Measurements from ENCODE around the gene TRIM45.

The TRIM45 gene

GRCh38 chr1:117114877-117115276 is 6.7 kb downstream of the TRIM45 start:
- TF ChIP-seq CTCF (IDR thresholded peaks at IDR 0.05; ENCODE audit: low read depth, low read length), result no peak
- Histone ChIP-seq H3K36me3 (peaks cover 19% of the 10 kb centered on the region), H3K27me3 (ENCODE audit: insufficient read depth, low read depth, severe bottlenecking) (no peaks in the 10 kb centered on the region), H3K4me3 (ENCODE audit: low read depth, low read length) (no peak overlapping the region), H3K27ac (no peak overlapping the region), H3K9me3 (ENCODE audit: severe bottlenecking) (no peaks in the 10 kb centered on the region)
- DNase-seq, result no peak

GRCh38 chr1:117113199-117113598 is 8.3 kb downstream of the TRIM45 start:
- Histone ChIP-seq H3K36me3 (peaks cover 19% of the 10 kb centered on the region), H3K27ac (no peak overlapping the region), H3K9me3 (ENCODE audit: severe bottlenecking) (no peaks in the 10 kb centered on the region), H3K4me3 (ENCODE audit: low read depth, low read length) (no peak overlapping the region), H3K27me3 (ENCODE audit: insufficient read depth, low read depth, severe bottlenecking) (no peaks in the 10 kb centered on the region)
- TF ChIP-seq CTCF (IDR thresholded peaks at IDR 0.05; ENCODE audit: low read depth, low read length), result no peak
- DNase-seq, result no peak

- no peak for DNase-seq
- H3K27me3 ChIP-seq (ENCODE audit: insufficient read depth, low read depth, severe bottlenecking), result no peaks in the 10 kb centered on the region
- no peak for TF ChIP-seq CTCF (IDR thresholded peaks at IDR 0.05; ENCODE audit: low read depth, low read length)
- H3K4me3 ChIP-seq (ENCODE audit: low read depth, low read length), result no peak overlapping the region
- no peaks in the 10 kb centered on the region for H3K9me3 ChIP-seq (ENCODE audit: severe bottlenecking)
- H3K36me3 ChIP-seq, result peaks cover 19% of the 10 kb centered on the region
- no peak overlapping the region for H3K27ac ChIP-seq
Measured at GRCh38 chr1:117112047-117112717, 9.4 kb downstream of the TRIM45 start.

GRCh38 chr1:117110774-117111173 is 10.8 kb downstream of the TRIM45 start:
- Histone ChIP-seq H3K9me3 (ENCODE audit: severe bottlenecking) (no peaks in the 10 kb centered on the region), H3K27me3 (ENCODE audit: insufficient read depth, low read depth, severe bottlenecking) (no peaks in the 10 kb centered on the region), H3K4me3 (ENCODE audit: low read depth, low read length) (no peak overlapping the region), H3K27ac (no peak overlapping the region), H3K36me3 (peaks cover 19% of the 10 kb centered on the region)
- DNase-seq, result no peak
- TF ChIP-seq CTCF (IDR thresholded peaks at IDR 0.05; ENCODE audit: low read depth, low read length), result no peak

- no peak for TF ChIP-seq CTCF (IDR thresholded peaks at IDR 0.05; ENCODE audit: low read depth, low read length)
- peaks cover 12% of the 10 kb centered on the region for H3K36me3 ChIP-seq
- H3K9me3 ChIP-seq (ENCODE audit: severe bottlenecking), result no peaks in the 10 kb centered on the region
- H3K27me3 ChIP-seq (ENCODE audit: insufficient read depth, low read depth, severe bottlenecking), result no peaks in the 10 kb centered on the region
- H3K27ac ChIP-seq, result no peak overlapping the region
- DNase-seq, result no peak
- H3K4me3 ChIP-seq (ENCODE audit: low read depth, low read length), result no peak overlapping the region
Measured at GRCh38 chr1:117107364-117107763, 14.2 kb downstream of the TRIM45 start.

- Histone ChIP-seq H3K9me3 (ENCODE audit: severe bottlenecking) (no peaks in the 10 kb centered on the region), H3K36me3 (peaks cover 17% of the 10 kb centered on the region), H3K4me3 (ENCODE audit: low read depth, low read length) (no peak overlapping the region), H3K27ac (no peak overlapping the region), H3K27me3 (ENCODE audit: insufficient read depth, low read depth, severe bottlenecking) (no peaks in the 10 kb centered on the region)
- no peak for TF ChIP-seq CTCF (IDR thresholded peaks at IDR 0.05; ENCODE audit: low read depth, low read length)
- DNase-seq, result no peak
Measured at GRCh38 chr1:117106478-117106877, 15.1 kb downstream of the TRIM45 start.
